ENCODE measurements around the gene BHMT2. TPM values are rescaled to one million over a fixed set of nuclear protein-coding genes. Genes with fewer than 3 reads are reported as not detected.

Gene BHMT2
- total and polyA plus RNA-seq, 2 experiments from 2014 or later: 1.7 to 1.9 TPM

DNA sequence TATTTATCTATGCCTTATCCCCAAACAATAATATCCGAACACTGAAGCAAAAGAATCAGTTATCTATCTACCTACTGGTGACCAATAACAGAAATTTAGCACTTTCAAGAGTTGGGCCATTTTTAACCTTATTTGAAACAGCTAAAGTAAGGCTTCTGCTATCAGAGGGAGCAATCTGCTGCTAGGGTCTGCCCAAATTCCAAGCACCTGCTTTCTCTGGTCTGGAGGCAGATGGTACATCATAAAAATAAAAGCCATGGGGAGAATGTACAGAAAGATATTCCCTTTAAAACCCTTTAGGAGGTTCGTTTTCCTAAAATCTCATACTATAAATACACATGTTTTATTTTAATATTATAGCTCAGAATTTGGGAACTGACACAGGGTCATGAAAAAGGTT lies 46.8 kb upstream of the BHMT2 start:
- no peak overlapping the region for H3K4me3 ChIP-seq
- no peak overlapping the region for H2AFZ ChIP-seq
- H3K27me3 Mint-ChIP-seq (ENCODE audit: insufficient read depth, low read depth, poor library complexity): peaks cover 3% of the 10 kb centered on the region
- ATAC-seq (no peak), DNase-seq (ENCODE audit: low spot score) (no peak)
- no peak overlapping the region for H3K4me2 ChIP-seq
- no peaks in the 10 kb centered on the region for H4K20me1 ChIP-seq (replicated peaks; ENCODE audit: insufficient read depth)
- H3K36me3 Mint-ChIP-seq (ENCODE audit: low read depth): no peaks in the 10 kb centered on the region
- no peak for TF ChIP-seq EZH2phosphoT487 (IDR thresholded peaks at IDR 0.05; ENCODE audit: unreplicated experiment)
- no peak for TF ChIP-seq NANOG (IDR thresholded peaks at IDR 0.05; ENCODE audit: borderline replicate concordance)
- TF ChIP-seq ZNF114 (CRISPR knock-in tag; IDR thresholded peaks at IDR 0.05): no peak
- TF ChIP-seq JUNB (IDR thresholded peaks at IDR 0.05; ENCODE audit: unreplicated experiment): no peak
- TF ChIP-seq, protein P1, sequence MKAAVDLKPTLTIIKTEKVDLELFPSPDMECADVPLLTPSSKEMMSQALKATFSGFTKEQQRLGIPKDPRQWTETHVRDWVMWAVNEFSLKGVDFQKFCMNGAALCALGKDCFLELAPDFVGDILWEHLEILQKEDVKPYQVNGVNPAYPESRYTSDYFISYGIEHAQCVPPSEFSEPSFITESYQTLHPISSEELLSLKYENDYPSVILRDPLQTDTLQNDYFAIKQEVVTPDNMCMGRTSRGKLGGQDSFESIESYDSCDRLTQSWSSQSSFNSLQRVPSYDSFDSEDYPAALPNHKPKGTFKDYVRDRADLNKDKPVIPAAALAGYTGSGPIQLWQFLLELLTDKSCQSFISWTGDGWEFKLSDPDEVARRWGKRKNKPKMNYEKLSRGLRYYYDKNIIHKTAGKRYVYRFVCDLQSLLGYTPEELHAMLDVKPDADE (IDR thresholded peaks at IDR 0.05): no peak
- no peak for TF ChIP-seq ZNF331 (CRISPR knock-in tag; IDR thresholded peaks at IDR 0.05; ENCODE audit: low read depth)
- TF ChIP-seq CREB1 (CRISPR knock-in tag; IDR thresholded peaks at IDR 0.05; ENCODE audit: low read depth): no peak
- TF ChIP-seq, protein P2, sequence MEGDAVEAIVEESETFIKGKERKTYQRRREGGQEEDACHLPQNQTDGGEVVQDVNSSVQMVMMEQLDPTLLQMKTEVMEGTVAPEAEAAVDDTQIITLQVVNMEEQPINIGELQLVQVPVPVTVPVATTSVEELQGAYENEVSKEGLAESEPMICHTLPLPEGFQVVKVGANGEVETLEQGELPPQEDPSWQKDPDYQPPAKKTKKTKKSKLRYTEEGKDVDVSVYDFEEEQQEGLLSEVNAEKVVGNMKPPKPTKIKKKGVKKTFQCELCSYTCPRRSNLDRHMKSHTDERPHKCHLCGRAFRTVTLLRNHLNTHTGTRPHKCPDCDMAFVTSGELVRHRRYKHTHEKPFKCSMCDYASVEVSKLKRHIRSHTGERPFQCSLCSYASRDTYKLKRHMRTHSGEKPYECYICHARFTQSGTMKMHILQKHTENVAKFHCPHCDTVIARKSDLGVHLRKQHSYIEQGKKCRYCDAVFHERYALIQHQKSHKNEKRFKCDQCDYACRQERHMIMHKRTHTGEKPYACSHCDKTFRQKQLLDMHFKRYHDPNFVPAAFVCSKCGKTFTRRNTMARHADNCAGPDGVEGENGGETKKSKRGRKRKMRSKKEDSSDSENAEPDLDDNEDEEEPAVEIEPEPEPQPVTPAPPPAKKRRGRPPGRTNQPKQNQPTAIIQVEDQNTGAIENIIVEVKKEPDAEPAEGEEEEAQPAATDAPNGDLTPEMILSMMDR (conservative IDR thresholded peaks at IDR 0.05; ENCODE audit: low read depth in 2 of 2): no peak
- no peak for TF ChIP-seq STAT1 (IDR thresholded peaks at IDR 0.05; ENCODE audit: unreplicated experiment)
- TF ChIP-seq EZH2 (IDR thresholded peaks at IDR 0.05; ENCODE audit: low read depth, unreplicated experiment): no peak
- TF ChIP-seq, protein P3, sequence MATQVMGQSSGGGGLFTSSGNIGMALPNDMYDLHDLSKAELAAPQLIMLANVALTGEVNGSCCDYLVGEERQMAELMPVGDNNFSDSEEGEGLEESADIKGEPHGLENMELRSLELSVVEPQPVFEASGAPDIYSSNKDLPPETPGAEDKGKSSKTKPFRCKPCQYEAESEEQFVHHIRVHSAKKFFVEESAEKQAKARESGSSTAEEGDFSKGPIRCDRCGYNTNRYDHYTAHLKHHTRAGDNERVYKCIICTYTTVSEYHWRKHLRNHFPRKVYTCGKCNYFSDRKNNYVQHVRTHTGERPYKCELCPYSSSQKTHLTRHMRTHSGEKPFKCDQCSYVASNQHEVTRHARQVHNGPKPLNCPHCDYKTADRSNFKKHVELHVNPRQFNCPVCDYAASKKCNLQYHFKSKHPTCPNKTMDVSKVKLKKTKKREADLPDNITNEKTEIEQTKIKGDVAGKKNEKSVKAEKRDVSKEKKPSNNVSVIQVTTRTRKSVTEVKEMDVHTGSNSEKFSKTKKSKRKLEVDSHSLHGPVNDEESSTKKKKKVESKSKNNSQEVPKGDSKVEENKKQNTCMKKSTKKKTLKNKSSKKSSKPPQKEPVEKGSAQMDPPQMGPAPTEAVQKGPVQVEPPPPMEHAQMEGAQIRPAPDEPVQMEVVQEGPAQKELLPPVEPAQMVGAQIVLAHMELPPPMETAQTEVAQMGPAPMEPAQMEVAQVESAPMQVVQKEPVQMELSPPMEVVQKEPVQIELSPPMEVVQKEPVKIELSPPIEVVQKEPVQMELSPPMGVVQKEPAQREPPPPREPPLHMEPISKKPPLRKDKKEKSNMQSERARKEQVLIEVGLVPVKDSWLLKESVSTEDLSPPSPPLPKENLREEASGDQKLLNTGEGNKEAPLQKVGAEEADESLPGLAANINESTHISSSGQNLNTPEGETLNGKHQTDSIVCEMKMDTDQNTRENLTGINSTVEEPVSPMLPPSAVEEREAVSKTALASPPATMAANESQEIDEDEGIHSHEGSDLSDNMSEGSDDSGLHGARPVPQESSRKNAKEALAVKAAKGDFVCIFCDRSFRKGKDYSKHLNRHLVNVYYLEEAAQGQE (IDR thresholded peaks at IDR 0.05; ENCODE audit: unreplicated experiment): no peak
- no peak overlapping the region for H3K27ac Mint-ChIP-seq
- H3K9me3 Mint-ChIP-seq: no peaks in the 10 kb centered on the region
- H3K36me3 ChIP-seq (ENCODE audit: insufficient read depth): no peaks in the 10 kb centered on the region
- H3K9me2 ChIP-seq (ENCODE audit: insufficient read depth): no peaks in the 10 kb centered on the region
- H3K27ac ChIP-seq (ENCODE audit: low read depth): no peak overlapping the region
- no peaks in the 10 kb centered on the region for H3K27me3 ChIP-seq (ENCODE audit: insufficient read depth)
- no peak overlapping the region for H3K4me3 Mint-ChIP-seq
- H3K4me1 Mint-ChIP-seq: peaks cover 21% of the 10 kb centered on the region
- H3F3A ChIP-seq (replicated peaks; ENCODE audit: low read depth): no peaks in the 10 kb centered on the region
- H3K79me2 ChIP-seq (replicated peaks; ENCODE audit: insufficient read depth): no peaks in the 10 kb centered on the region
- H3K4me1 ChIP-seq (ENCODE audit: insufficient read depth): peaks cover 14% of the 10 kb centered on the region
